ES-I3 (cell line): ENCODE results near the gene PPP3CA.
"Not testable (repeated sequence)": the region's sequence is repeated elsewhere in the genome, so short reads cannot be mapped to it uniquely, and the experiment has no call there.

Experiments used
- H3K36me3 ChIP-seq: 2 replicates; pipeline ENCODE4 v1.6.1; 2013; ENCODE audit warnings: mild to moderate bottlenecking, low read length, control low read depth, moderate library complexity; ENCODE audit not compliant: insufficient read depth
- H3K4me1 ChIP-seq: 2 replicates; pipeline ENCODE4 v1.6.1; 2013; ENCODE audit warnings: mild to moderate bottlenecking, control low read depth, low read length; ENCODE audit not compliant: insufficient read depth
- H3K9ac ChIP-seq: 2 replicates; pipeline ENCODE4 v1.6.1; 2013; ENCODE audit warnings: low read depth, mild to moderate bottlenecking, low read length, moderate library complexity
- H3K9me3 ChIP-seq: 2 replicates; pipeline ENCODE4 v1.6.1; 2013; ENCODE audit warnings: mild to moderate bottlenecking, low read length, moderate library complexity; ENCODE audit not compliant: control insufficient read depth, insufficient read depth

Gene PPP3CA

DNA sequence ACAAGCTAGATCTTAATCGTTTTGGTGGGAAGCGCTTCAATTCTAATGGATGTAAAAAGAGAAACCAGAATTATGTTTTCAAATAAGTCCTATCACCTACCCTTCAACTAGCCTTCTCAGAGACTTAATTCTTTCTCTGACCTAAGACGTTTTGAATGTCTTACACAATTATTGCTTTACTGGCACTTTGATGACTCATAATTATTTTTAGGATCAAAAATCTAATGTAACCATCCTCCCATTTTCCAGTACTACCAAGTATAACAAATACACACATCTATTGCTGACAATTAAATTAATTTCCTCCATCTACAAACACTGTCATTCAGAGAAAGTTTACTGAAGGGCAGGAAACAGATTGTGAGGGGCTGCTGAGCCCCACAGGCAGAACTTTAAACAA, 108.6 kb downstream of the PPP3CA start:
- Histone ChIP-seq H3K4me1 (0 out of 2 replicates have a peak, but pooled peaks cover 3% of the 10 kb centered on the region), H3K9me3 (no peaks in the 10 kb centered on the region), H3K36me3 (no peaks in the 10 kb centered on the region), H3K9ac (no peak overlapping the region)

DNA sequence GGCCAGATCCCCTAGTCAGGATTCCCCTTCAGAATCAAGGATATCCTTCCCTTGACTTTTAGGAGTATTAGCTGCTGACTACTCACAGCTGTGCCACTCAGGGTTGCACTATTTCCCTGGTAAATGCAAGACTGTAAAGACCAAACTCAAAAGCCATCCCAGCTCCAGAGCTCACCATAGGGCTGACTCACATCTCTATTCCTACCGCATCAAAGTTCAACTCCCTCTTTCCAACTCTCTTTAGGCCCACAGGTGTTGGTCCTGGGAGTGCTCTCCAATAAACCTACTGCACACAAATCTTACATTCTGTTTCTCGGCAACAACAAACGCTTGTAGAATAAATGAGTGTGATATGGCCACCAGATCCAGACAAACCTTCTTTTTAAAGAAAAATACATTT, 109.6 kb downstream of the PPP3CA start:
- Histone ChIP-seq H3K9ac (no peak overlapping the region), H3K9me3 (no peaks in the 10 kb centered on the region), H3K36me3 (no peaks in the 10 kb centered on the region), H3K4me1 (peaks cover 6% of the 10 kb centered on the region; the same call in 1 of the 2 replicates)

DNA sequence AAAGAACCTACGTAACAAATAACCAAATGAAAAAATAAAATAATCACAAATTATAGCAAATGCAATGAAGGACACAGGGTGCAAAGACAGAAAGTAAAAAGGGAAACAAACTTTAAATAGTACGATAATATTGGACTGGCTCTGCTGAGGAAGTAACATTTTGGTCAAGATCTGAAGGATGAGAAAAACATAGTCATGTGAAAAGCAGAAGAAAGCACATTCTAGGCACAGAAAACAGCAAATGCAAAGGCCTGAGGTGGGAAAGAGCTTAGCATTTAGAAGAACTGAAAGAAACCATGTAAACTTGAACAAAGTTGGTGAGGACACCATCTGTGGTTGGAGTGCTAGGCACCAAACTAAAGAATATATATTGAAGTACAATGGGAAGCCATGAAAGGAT, 111.2 kb downstream of the PPP3CA start:
- peaks cover 11% of the 10 kb centered on the region; the same call in 1 of the 2 replicates for H3K4me1 ChIP-seq
- no peaks in the 10 kb centered on the region for H3K36me3 ChIP-seq
- no peaks in the 10 kb centered on the region for H3K9me3 ChIP-seq
- H3K9ac ChIP-seq: no peak overlapping the region

DNA sequence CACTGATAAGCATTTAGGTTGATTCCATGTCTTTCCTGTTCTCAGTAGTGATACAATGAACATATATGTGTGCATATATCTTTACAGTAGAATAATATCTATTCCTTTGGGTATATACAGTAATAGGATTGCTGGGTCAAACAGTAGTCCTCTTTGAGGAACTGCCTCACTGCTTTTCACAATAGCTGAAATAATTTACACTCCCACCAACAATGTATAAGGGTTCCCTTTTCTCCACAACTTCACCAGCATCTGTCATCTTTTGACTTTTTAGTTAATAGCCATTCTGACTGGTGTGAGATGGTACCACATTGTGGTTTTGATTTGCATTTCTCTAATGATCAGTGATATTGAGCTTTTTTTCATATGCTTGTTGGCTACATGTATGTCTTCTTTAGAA, 113.2 kb downstream of the PPP3CA start:
- H3K9ac ChIP-seq, H3K9me3 ChIP-seq, H3K36me3 ChIP-seq: not testable (repeated sequence)
- peaks cover 11% of the 10 kb centered on the region; the same call in 1 of the 2 replicates for H3K4me1 ChIP-seq

DNA sequence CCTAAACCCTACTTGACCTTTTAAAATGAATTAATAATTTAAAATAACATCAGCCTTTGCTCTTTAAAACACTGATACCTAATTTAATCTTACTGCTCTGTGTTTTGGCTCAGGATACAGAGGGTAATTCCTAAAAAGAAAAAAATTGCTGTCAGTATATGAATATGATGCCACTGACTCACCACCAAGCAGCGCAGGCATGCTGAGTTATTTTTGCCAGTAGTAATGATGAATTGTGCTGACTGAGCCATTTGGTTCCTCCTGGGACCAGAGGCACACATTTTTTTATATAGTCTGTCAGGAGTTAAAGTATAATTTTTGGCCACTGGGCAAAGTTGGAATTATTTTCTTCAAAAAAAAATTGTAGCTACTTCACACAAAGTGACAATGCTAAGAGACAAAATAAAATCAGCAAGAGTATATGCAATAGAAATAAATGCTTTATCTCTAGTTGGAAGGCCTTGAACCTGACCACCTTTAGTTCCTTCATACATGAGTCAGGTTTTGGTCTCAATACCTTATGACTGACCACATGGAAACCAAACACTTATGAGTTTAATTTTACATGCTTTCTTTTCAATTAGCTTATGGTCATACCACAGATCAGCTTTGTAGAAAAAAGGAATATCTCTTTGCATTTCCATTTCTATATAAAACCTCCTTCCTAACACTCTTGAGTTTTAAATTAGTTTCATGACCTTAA, 115.1 kb downstream of the PPP3CA start:
- Histone ChIP-seq H3K9ac (no peak overlapping the region), H3K36me3 (no peaks in the 10 kb centered on the region), H3K4me1 (peaks cover 9% of the 10 kb centered on the region; the same call in 1 of the 2 replicates), H3K9me3 (no peaks in the 10 kb centered on the region)

DNA sequence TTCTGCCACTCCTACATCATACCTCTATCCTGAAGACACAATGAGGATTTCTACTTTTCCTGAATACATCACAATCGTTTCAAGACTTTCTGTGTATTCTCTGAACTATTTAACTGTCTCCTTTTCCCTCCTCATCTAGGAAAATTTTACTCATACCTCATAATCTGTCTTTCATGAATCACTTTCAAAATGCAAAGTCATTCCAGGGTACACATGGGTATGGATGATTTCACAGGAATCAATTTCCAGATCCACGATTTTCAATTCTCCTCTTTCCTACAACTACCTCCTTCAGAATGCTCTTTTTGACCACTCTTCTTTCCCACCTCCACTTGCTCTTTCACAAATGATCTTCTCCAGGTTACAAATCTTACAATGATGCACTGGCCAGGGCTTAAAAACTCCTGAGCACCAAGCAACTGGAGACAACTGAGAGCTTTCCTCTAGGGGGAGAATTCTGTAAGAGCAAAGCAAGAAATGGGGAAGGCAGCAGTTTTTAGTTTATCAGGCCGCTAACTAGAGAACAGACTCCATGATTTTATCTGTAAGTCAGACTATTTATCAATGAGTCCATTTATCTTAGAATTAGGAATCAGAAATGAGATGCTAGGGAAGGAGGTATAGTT, 116.4 kb downstream of the PPP3CA start:
- Histone ChIP-seq H3K9me3 (no peaks in the 10 kb centered on the region), H3K9ac (no peak overlapping the region), H3K4me1 (peaks cover 9% of the 10 kb centered on the region; the same call in 1 of the 2 replicates), H3K36me3 (no peaks in the 10 kb centered on the region)

DNA sequence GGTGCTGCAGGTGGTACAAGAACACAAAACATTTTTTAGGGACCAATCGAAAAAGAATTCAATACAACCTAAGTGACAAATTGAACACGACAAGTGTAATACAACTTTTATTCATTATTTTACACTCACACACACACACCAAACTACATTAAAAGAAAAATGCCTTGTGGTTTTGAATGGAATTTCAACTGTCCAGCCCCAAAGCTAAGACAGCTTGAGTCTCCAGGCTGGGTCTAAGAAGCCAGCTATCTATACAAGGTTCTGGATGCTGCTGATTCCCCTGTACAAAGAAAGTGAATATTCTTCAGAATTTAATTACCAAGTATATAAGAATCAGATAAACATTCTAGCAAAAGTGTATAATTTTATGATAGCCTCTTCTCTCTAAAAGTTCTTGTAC, 118.2 kb downstream of the PPP3CA start:
- Histone ChIP-seq H3K4me1 (peaks cover 9% of the 10 kb centered on the region; the same call in 1 of the 2 replicates), H3K9me3 (no peaks in the 10 kb centered on the region), H3K9ac (no peak overlapping the region), H3K36me3 (no peaks in the 10 kb centered on the region)

DNA sequence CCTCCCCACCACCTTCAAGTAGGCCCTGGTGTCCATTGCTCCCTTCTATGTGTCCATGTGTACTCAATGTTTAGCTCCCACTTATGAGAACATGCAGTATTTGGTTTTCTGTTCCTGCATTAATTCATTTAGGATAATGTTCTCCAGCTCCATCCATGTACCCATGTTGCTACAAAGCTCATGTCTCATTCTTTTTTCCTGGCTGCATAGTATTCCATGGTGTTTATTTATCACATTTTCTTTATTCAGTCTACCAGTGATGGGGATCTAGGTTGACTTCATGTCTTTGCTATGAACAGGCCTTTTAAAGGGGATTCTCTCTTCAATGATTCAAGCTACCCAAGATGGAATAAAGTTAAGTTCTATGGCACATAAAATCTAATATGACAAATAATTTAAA, 119.6 kb downstream of the PPP3CA start:
- Histone ChIP-seq H3K36me3 (no peaks in the 10 kb centered on the region), H3K9ac (no peak overlapping the region), H3K4me1 (peaks cover 6% of the 10 kb centered on the region; the same call in 1 of the 2 replicates), H3K9me3 (no peaks in the 10 kb centered on the region)

DNA sequence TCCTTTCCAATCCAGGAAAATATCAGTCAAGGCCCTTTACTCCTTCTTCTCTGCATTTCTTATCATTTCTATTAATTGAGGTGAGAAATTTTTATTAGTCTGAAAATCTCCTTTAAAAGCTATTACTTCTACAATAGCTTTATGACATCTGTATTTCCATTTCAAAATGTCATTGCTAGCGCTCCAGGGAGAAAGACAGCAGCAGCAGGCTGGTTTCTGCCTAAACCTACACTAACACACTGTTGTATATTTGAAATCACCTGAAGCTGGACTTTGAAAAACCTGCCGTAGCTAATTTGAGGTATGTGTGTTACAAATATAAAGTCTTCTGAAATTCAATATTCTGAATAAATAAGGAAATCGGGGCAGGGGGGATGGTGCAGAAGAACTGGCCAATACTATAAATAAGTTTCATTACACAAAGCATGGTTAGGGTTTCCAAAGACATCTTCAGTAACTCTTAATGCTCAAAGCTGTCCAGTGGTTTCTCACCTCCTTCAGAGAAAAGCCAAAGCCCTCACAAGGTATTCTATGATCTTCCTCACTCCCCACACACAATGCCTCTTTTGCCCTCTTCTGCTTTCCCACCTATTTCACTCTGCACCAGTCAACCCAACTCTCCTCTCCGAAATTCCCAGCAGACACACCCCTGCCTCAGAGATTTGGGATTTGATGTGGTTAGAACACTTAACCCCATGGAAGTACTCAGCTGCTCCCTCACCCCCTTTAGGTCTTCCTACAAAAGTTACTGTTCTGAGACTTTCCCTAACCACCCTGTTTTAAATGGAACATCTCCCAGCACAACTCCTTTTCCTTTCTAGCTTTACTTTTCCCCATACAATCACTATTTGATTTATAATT, 122.7 kb downstream of the PPP3CA start:
- H3K36me3 ChIP-seq: no peaks in the 10 kb centered on the region
- no peak overlapping the region for H3K9ac ChIP-seq
- H3K4me1 ChIP-seq: peaks cover 13% of the 10 kb centered on the region; the same call in 1 of the 2 replicates
- H3K9me3 ChIP-seq: no peaks in the 10 kb centered on the region

DNA sequence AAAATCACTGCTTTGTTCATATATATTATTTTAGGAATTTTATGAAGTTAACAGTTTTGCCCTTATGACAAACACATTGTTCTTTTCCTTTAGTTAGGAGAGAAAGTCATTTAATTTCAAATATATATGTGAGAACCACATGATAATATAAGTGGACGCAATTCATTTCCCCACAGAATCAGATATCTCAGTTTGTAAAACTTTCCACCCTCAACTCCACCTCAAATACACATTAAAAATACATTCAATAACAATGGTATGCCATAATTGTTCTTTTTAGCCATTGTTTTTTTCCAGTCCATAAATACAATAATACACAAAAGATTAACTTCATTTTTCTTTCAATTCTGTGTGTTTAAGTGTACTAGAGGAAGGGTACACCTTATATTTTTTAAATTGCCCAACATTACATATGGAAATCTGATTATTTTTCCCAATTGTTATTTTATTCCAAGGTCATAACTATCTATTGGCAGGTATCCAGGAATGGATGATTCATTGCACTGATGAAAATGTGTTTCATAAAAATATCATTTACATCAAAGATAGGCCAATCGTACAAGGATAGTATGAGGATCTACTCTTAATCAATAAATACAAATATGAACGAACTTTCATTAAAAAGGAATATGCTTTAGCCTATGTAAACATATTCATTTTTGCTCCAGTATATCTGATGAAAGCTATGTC, 125.0 kb downstream of the PPP3CA start:
- peaks cover 13% of the 10 kb centered on the region; the same call in 1 of the 2 replicates for H3K4me1 ChIP-seq
- H3K9me3 ChIP-seq: no peaks in the 10 kb centered on the region
- no peak overlapping the region for H3K9ac ChIP-seq
- H3K36me3 ChIP-seq: no peaks in the 10 kb centered on the region

DNA sequence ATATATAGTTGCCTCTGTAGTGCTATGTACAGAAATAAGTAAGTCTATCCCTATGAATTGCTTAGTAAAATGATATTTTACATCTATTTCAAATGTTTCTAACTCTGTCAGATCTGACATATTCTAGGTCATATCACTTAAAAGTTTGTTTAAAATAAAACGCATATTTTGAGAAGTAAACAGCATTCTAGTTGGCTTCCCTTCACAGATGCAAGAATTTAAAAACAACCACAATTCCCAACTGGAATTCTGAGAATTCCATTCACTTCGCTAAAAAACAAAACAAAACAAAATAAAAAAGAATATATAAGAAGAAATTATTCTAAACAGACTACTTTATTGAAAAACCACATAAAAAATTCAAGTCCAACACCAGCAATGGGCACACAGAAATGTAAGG, 126.0 kb downstream of the PPP3CA start:
- Histone ChIP-seq H3K4me1 (peaks cover 13% of the 10 kb centered on the region; the same call in 1 of the 2 replicates), H3K9ac (no peak overlapping the region), H3K36me3 (no peaks in the 10 kb centered on the region), H3K9me3 (no peaks in the 10 kb centered on the region)

DNA sequence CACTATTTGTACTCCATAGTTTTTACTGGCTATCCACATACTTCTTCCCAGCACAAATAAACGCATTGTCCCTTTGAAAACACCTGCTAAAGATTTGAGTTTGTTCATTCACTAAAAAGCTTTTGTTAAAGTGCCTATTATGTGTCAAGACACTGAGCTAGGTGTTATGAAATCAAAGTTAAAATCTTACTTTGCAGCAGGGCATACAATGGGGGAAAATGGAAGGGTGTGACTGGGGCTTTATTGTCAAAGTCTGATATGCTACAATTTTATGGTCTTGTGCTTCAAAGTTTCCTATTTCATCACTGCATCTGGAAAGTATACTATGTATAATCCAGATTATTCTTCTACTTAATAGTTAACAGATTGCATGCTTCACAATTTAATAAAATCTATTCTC, 128.4 kb downstream of the PPP3CA start:
- Histone ChIP-seq H3K4me1 (peaks cover 13% of the 10 kb centered on the region; the same call in 1 of the 2 replicates), H3K9me3 (no peaks in the 10 kb centered on the region), H3K36me3 (no peaks in the 10 kb centered on the region), H3K9ac (no peak overlapping the region)

DNA sequence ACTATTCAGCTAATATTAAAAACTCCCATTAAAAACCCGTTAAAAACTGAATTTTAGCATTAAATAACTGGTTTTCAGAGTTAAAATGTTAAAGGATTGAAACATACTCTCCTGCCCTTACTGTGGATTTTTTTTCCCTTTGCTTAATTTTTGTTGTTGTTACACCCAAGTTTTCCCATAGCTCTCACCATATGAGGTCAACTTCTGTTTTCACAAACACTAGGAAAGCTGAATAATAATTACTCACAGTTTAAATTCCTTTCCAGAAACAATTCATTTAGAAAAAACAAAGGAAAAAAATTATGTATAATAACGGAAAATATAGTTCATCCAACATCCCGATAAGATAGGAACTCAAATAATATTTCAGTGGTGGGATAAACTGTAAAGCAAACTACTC, 129.0 kb downstream of the PPP3CA start:
- Histone ChIP-seq H3K9ac (no peak overlapping the region), H3K4me1 (peaks cover 13% of the 10 kb centered on the region; the same call in 1 of the 2 replicates), H3K9me3 (no peaks in the 10 kb centered on the region), H3K36me3 (no peaks in the 10 kb centered on the region)
